Measurements from ENCODE around the gene MND1. TPM values are rescaled to one million over a fixed set of nuclear protein-coding genes. Genes with fewer than 3 reads are reported as not detected.

Gene MND1
- total RNA-seq, 1 experiment from 2014 or later: 24.4 TPM

GRCh38 chr4:153407906-153408305 is 63.4 kb downstream of the MND1 start:
- H3K27ac ChIP-seq: no peak overlapping the region
- BruUV-seq (replicated peaks): no TSS peak
- no peak overlapping the region for H2AFZ ChIP-seq
- H3K79me2 ChIP-seq (ENCODE audit: low read depth): no peaks in the 10 kb centered on the region
- H3K9me2 ChIP-seq (ENCODE audit: insufficient read depth): no peaks in the 10 kb centered on the region
- no peaks in the 10 kb centered on the region for H3K36me3 ChIP-seq (ENCODE audit: low read depth)
- intact Hi-C loops (cut with micrococcal nuclease; ENCODE audit: unreplicated experiment): no loop called here
- H3F3A ChIP-seq (ENCODE audit: insufficient read depth, low read depth): no peaks in the 10 kb centered on the region
- no peaks in the 10 kb centered on the region for H3K27me3 ChIP-seq (ENCODE audit: insufficient read depth, low read depth)
- H3K9me3 ChIP-seq (ENCODE audit: insufficient read depth, low read depth): no peaks in the 10 kb centered on the region
- TF ChIP-seq CTCF (conservative IDR thresholded peaks at IDR 0.05) (no peak), EZH2 (IDR thresholded peaks at IDR 0.05; ENCODE audit: low read depth) (no peak)
- no peaks in the 10 kb centered on the region for H4K20me1 ChIP-seq (ENCODE audit: insufficient read depth)
- CTCF ChIA-PET: interaction anchor here (0.6 kb wide), 1 partner anchor 22 kb away, joined by 5 read pairs; no protein-coding TSS in a partner anchor
- DNase-seq: no peak
- POLR2A ChIA-PET (ENCODE audit: unreplicated experiment): no interaction called here
- H3K4me2 ChIP-seq: no peak overlapping the region
- no peaks in the 10 kb centered on the region for H3K4me1 ChIP-seq (replicated peaks; ENCODE audit: insufficient read depth)
- H3K4me3 ChIP-seq: no peak overlapping the region

GRCh38 chr4:153408932-153409331 is 64.4 kb downstream of the MND1 start:
- no peaks in the 10 kb centered on the region for H4K20me1 ChIP-seq (ENCODE audit: insufficient read depth)
- H3K4me1 ChIP-seq (replicated peaks; ENCODE audit: insufficient read depth): no peaks in the 10 kb centered on the region
- TF ChIP-seq EZH2 (IDR thresholded peaks at IDR 0.05; ENCODE audit: low read depth) (no peak), CTCF (conservative IDR thresholded peaks at IDR 0.05) (no peak)
- H3K36me3 ChIP-seq (ENCODE audit: low read depth): no peaks in the 10 kb centered on the region
- no peak overlapping the region for H2AFZ ChIP-seq
- H3K4me3 ChIP-seq: no peak overlapping the region
- no TSS peak for BruUV-seq (replicated peaks)
- POLR2A ChIA-PET (ENCODE audit: unreplicated experiment): no interaction called here
- no peaks in the 10 kb centered on the region for H3K27me3 ChIP-seq (ENCODE audit: insufficient read depth, low read depth)
- no peaks in the 10 kb centered on the region for H3F3A ChIP-seq (ENCODE audit: insufficient read depth, low read depth)
- H3K27ac ChIP-seq: no peak overlapping the region
- H3K9me3 ChIP-seq (ENCODE audit: insufficient read depth, low read depth): no peaks in the 10 kb centered on the region
- no peaks in the 10 kb centered on the region for H3K9me2 ChIP-seq (ENCODE audit: insufficient read depth)
- intact Hi-C loops (cut with micrococcal nuclease; ENCODE audit: unreplicated experiment): no loop called here
- DNase-seq: no peak
- CTCF ChIA-PET: interaction anchor here (0.6 kb wide), 1 partner anchor 57 kb away, joined by 5 read pairs; the partner anchor contains the start of gene TMEM131L
- no peaks in the 10 kb centered on the region for H3K79me2 ChIP-seq (ENCODE audit: low read depth)
- no peak overlapping the region for H3K4me2 ChIP-seq

- Histone ChIP-seq H3F3A (ENCODE audit: insufficient read depth, low read depth) (no peaks in the 10 kb centered on the region), H3K4me1 (replicated peaks; ENCODE audit: insufficient read depth) (no peaks in the 10 kb centered on the region), H3K9me2 (ENCODE audit: insufficient read depth) (no peaks in the 10 kb centered on the region), H4K20me1 (ENCODE audit: insufficient read depth) (no peaks in the 10 kb centered on the region), H3K27me3 (ENCODE audit: insufficient read depth, low read depth) (no peaks in the 10 kb centered on the region), H3K4me2 (no peak overlapping the region), H3K36me3 (ENCODE audit: low read depth) (no peaks in the 10 kb centered on the region), H3K4me3 (no peak overlapping the region), H3K9me3 (ENCODE audit: insufficient read depth, low read depth) (no peaks in the 10 kb centered on the region), H2AFZ (no peak overlapping the region), H3K79me2 (ENCODE audit: low read depth) (no peaks in the 10 kb centered on the region), H3K27ac (no peak overlapping the region)
- POLR2A ChIA-PET (ENCODE audit: unreplicated experiment): no interaction called here
- TF ChIP-seq CTCF (conservative IDR thresholded peaks at IDR 0.05) (no peak), EZH2 (IDR thresholded peaks at IDR 0.05; ENCODE audit: low read depth) (no peak)
- intact Hi-C loops (cut with micrococcal nuclease; ENCODE audit: unreplicated experiment): no loop called here
- DNase-seq: no peak
- no TSS peak for BruUV-seq (replicated peaks)
- CTCF ChIA-PET: no interaction called here
These were observed 64.9 kb downstream of the MND1 start for GRCh38 chr4:153409412-153409811.

Measured in PC-9 (cell line).